Stimulated activated CD8-positive, alpha-beta memory T cell treated with anti-CD3 and anti-CD28 coated beads, Interleukin-7, amount 100 ng/mL, for 4 hours (primary cell): ENCODE data around the gene MLST8.
"Not testable (repeated sequence)": the region's sequence is repeated elsewhere in the genome, so short reads cannot be mapped to it uniquely, and the experiment has no call there.

Experiments
- DNase-seq, 2 donors: peaks; one replicate each; pipeline ENCODE4 v3.0.0-alpha.2; 2020; ENCODE audit warnings: low read depth in 2 of 2

MLST8 gene

GRCh38 chr16:2190002-2190658 is 15.1 kb upstream of the MLST8 start:
- no peak for DNase-seq

- no peak for DNase-seq
Measured at GRCh38 chr16:2190659-2191445, 14.4 kb upstream of the MLST8 start.

- no peak for DNase-seq
Measured at GRCh38 chr16:2191446-2191706, 13.9 kb upstream of the MLST8 start.

GRCh38 chr16:2194166-2194834 is 11.0 kb upstream of the MLST8 start:
- DNase-seq, result no peak

GRCh38 chr16:2194852-2195321 is 10.4 kb upstream of the MLST8 start:
- peak in 1 of 2 donors; percentile 8 for DNase-seq

DNA sequence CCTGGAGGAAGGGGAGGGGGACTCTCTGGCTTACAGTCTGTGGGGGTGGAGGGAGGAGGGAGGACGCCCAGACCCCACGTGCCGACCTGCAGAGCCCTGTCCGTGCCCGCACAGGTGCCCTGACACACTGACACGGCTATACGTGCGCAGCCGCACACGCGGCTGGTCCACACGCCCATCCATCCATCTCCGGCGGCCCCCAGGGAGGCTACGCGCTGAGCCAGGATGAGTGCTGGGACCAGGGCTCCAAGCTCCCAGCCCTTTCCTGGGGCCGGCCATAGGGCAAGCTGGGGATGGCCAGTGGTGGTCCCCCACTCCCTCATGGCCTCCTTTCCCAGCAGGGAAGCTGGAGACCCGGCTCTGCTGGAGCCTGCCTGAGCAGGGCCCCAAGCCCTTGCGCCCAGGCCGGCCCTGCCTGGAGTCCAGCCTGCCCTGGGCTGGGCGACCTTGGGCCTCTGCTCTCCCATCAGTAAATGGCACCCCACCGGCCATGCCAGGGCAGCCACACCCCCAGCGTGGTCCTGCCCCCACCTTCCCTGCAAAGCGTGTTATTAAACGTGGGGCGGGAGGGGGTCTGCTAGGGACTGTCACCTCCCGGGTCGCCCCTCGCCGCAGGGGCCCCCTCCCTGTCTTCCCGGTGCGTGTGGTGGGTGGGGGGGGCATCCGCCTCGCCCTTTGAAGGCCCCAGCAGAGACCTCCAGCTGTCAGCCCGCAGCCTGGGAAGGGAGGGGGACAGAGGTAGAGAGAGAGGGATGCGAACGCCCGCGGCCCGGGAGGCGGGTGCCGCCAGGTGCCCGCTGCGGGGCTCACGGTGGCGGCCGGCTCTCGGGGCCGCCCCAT is 9.7 kb upstream of the MLST8 start:
- DNase-seq, result no peak

- no peak for DNase-seq
Measured at GRCh38 chr16:2196162-2196980, 8.9 kb upstream of the MLST8 start, which contains the start of gene CASKIN1. CASKIN1 (minus strand) TSS chr16:2196605; CDS start chr16:2196432, 173 bp downstream.

- DNase-seq, result no peak
Measured at GRCh38 chr16:2196981-2197511, 8.2 kb upstream of the MLST8 start.

GRCh38 chr16:2197765-2198164 is 7.5 kb upstream of the MLST8 start:
- no peak for DNase-seq

DNA sequence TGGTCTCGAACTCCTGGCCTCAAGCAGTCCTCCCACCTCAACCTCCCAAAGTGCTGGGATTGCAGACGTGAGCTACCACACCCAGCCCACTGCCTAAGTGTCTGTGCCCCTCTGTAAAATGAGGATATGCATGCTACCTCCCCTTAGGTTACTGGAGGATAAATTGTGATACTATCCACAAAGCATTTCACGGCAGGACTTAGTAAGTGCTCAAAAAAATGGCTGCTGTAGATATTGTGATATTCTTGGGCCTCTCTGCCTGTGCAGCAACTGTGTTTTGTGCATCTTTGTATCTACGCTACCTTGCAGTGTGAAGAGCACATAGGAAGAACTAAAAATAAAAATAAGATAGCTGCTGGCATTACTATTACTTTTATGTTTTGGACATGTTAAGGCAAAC is 7.0 kb upstream of the MLST8 start:
- DNase-seq, result no peak

DNA sequence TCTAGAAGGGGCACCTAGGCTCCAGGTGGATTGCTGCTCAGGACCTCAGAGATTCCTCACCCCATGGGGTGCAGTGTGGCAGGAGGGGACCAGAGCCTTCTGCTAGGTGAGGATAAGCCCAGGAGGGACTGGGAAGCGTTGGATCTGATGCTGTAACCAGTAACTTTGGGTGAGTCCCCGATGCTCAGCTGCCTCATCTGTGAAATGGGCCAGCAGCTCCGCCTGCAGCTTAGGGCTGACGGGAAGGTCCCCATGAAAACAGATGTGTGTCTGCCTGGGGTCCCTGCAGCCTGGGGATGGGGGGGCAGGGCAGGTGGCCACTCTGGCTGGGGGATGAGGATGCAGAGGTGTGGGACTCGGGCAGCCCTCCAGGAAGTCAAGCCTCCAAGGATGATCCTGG is 6.2 kb upstream of the MLST8 start:
- DNase-seq, result no peak

DNA sequence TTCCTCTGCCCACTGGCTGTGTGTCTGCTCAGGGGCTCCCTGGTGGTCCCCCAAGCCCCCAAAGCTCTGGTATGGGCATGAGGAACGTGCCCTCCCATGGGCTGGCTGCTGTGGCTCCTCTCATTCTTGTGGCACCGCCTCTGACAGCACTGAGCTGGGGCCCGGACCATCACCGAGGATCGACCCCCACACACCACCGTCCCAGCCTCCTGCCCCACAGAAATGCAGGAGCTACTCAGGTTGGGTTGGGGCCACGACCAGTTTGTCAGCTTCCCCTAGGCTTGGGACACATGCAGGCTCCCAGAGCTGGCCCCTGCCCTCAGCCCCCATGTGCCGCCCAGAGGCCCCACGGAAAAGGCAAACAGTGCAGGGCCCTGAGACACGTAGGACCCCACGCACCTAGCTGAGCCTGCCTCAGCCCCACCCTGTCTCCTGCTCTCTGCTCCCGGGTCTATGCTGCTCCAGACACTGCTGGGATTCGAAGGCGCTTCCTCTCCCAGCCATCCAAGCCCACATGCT is 5.6 kb upstream of the MLST8 start:
- no peak for DNase-seq

- no peak for DNase-seq
Measured at GRCh38 chr16:2200313-2200712, 4.9 kb upstream of the MLST8 start.

- DNase-seq, result not testable (repeated sequence)
Measured at GRCh38 chr16:2203119-2203688, 2.0 kb upstream of the MLST8 start.

GRCh38 chr16:2204416-2205103 is 694 bp upstream of the MLST8 start:
- DNase-seq, result no peak

- no peak for DNase-seq
Measured at GRCh38 chr16:2205967-2206313, 686 bp downstream of the MLST8 start.

- DNase-seq, result no peak
Measured at GRCh38 chr16:2206420-2206779, 1.1 kb downstream of the MLST8 start.

DNA sequence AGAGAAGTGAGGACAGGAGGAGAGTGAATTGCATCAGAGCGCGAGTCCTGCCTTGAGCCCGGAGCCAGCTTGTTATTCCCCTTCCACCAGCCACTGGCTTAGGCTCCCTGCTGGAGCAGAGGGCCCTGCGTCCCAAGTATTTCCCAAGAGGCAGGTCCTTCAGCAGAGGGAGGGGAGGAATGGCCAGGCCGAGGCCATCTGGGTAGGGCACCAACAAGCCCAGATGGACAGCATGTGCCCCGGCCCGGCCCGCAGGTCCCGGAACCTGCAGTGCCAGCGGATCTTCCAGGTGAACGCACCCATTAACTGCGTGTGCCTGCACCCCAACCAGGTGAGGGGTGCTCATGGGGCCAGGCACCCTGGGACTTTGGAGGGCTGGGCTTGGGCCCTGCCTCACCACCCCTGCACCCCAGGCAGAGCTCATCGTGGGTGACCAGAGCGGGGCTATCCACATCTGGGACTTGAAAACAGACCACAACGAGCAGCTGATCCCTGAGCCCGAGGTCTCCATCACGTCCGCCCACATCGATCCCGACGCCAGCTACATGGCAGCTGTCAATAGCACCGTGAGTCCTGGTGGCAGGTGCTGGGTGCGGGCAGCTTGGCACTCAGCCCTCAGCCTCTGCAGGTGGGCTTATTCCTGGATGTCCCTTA is 1.7 kb downstream of the MLST8 start:
- DNase-seq, result no peak

DNA sequence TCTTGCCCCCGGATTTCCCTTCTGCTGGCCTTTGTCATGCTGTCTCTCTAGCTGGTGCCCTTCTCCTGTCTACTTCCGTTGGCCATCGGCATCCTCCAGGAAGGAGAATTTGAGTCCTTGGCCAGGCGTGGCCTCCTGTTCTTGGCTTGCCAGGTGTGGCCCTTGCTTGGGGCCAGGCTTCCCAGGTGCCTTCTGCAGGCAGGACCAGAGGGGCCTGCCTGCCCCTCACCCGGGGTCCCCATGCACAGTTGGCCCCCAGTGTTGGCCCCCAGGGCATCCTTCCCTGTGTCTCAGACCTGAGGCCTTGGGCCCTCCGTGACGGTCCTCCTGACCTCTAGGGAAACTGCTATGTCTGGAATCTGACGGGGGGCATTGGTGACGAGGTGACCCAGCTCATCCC is 2.6 kb downstream of the MLST8 start:
- no peak for DNase-seq
